Common myeloid progenitor, CD34-positive (primary cell): ENCODE results near the gene PIK3IP1.
A peak's percentile ranks its signal among the peaks of the same experiment; 100 is the strongest.

Experiments
- CTCF ChIA-PET: fragments of 350-600 bp; sonication (Branson Sonifier 250); formaldehyde crosslinking; loops from one replicate; lab custom pipeline; 2021; ENCODE audit warnings: antibody characterized with exemption; lab: Charles Lee
- POLR2A ChIA-PET: fragments of 350-600 bp; sonication (Branson Sonifier 250); formaldehyde crosslinking; loops from one replicate; lab custom pipeline; 2021; ENCODE audit warnings: antibody characterized with exemption; lab: Charles Lee
- DNase-seq, 3 donors: peaks; one replicate each; pipeline versions ENCODE4 v3.0.0 to v3.0.0-alpha.2; 2013
- H3K27ac ChIP-seq, 2 experiments: 1 replicate in 1 of 2; 2 replicates in 1 of 2; pipeline ENCODE4 v1.7.0; 2013; ENCODE audit warnings: inconsistent platforms in 2 of 2, low read length in 2 of 2, mild to moderate bottlenecking in 2 of 2, low read depth in 1 of 2, moderate library complexity in 1 of 2; ENCODE audit not compliant: severe bottlenecking in 2 of 2, insufficient read depth in 1 of 2, poor library complexity in 1 of 2
- H3K27me3 ChIP-seq, 5 experiments: replicated peaks in 2 of 5; 1 replicate in 3 of 5; 2 replicates in 2 of 5; pipeline versions ENCODE4 v1.6.1 to v1.7.0; 2013; ENCODE audit warnings: low read length in 4 of 5, mild to moderate bottlenecking in 2 of 5, moderate library complexity in 2 of 5, inconsistent platforms in 1 of 5; ENCODE audit not compliant: insufficient read depth in 5 of 5, control insufficient read depth in 4 of 5
- H3K36me3 ChIP-seq, 4 experiments: 1 replicate in 2 of 4; 2 replicates in 2 of 4; pipeline versions ENCODE4 v1.6.1 to v1.7.0; 2013; ENCODE audit warnings: low read length in 3 of 4, control low read depth in 1 of 4, mild to moderate bottlenecking in 1 of 4; ENCODE audit not compliant: control insufficient read depth in 4 of 4, insufficient read depth in 4 of 4
- H3K4me1 ChIP-seq, 4 experiments: 1 replicate in 3 of 4; 2 replicates in 1 of 4; pipeline versions ENCODE4 v1.6.1 to v1.7.1; 2013; ENCODE audit warnings: low read length in 3 of 4, mild to moderate bottlenecking in 3 of 4, control low read depth in 1 of 4, inconsistent platforms in 1 of 4, moderate library complexity in 1 of 4; ENCODE audit not compliant: control insufficient read depth in 4 of 4, insufficient read depth in 4 of 4; ENCODE audit errors: control extremely low read depth in 1 of 4
- H3K4me3 ChIP-seq, 7 experiments: 1 replicate in 4 of 7; 2 replicates in 3 of 7; pipeline versions ENCODE4 v1.5.1 to v1.7.0; 2013; ENCODE audit warnings: mild to moderate bottlenecking in 7 of 7, low read length in 6 of 7, moderate library complexity in 6 of 7, inconsistent platforms in 2 of 7, low read depth in 2 of 7, control low read depth in 1 of 7; ENCODE audit not compliant: insufficient read depth in 4 of 7, control insufficient read depth in 1 of 7; ENCODE audit errors: extremely low read depth in 1 of 7
- H3K9me3 ChIP-seq, 5 experiments: 1 replicate in 4 of 5; 2 replicates in 1 of 5; pipeline versions ENCODE4 v1.6.1 to v1.7.1; 2013; ENCODE audit warnings: low read length in 4 of 5, mild to moderate bottlenecking in 2 of 5, inconsistent platforms in 1 of 5, low read depth in 1 of 5, moderate library complexity in 1 of 5; ENCODE audit not compliant: control insufficient read depth in 4 of 5, insufficient read depth in 2 of 5; ENCODE audit errors: control extremely low read depth in 1 of 5
- WGBS: methylation state at CpG from one replicate; pipeline ENCODE4 v1.1.5; 2013; ENCODE audit not compliant: insufficient coverage; 5-methylcytosine and 5-hydroxymethylcytosine counted together

PIK3IP1 gene

DNA sequence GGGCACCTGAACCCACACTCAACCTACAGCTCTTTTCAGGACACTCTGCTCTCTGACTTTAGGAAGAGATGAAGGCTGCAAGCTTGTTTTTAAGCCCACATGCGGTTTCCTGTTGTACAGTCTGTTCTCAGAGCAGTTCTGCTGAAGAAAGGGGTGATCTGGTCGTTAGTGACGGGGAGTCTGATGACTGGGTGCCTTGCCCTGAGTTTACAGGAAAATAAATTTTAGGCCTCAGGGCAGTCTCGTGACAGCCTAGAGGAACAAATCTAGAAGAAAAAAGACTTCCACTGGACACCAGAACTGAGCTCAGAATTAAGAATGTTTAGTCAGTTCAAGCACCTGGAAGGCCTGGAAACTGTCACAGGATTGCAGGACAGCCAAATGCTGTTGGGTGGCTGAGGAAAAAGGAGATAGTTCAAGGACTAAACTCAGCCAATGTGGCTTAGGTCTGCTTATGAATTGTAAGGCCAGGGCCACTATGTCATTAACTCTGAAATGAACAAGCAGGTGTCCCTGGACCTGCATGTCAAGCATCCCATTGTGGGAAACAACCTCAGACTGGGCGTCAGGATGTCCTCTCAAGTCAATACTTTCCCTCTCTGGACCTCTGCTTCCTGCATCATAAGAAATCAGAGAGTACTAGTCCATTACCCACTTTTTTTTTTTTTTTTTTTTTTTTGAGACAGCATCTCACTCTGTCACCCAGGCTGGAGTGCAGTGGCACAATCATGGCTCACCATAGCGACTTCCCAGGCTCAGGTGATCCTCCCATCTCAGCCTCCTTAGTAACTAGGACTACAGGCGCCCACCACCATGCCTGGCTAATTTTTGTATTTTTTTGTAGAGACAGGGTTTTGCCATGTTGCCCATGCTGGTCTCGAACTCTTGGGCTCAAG, 5.7 kb downstream of the PIK3IP1 start:
- Histone ChIP-seq H3K9me3 (no peaks in the 10 kb centered on the region), H3K36me3 (peaks cover 6 to 62% (median 28%) of the 10 kb centered on the region in 4 experiments), H3K4me1 (peaks cover 19 to 81% (median 70%) of the 10 kb centered on the region in 4 experiments), H3K27ac (peak overlapping the region; percentile 28 to 73), H3K27me3 (no peaks in the 10 kb centered on the region), H3K4me3 (peak overlapping the region in 3 of 7 experiments; percentile 10 to 50 (median 12))
- WGBS: 29% methylated on average over 7 of the region's 8 CpGs
- DNase-seq: peak in 2 of 3 donors; percentile 67 to 77
- ChIA-PET POLR2A (no interaction called here), CTCF (interaction anchor here (1.2 to 5.4 kb wide), 4 partner anchors 14 to 74 kb away, joined by 3 to 38 read pairs (median 10); partner anchors contain the start of gene LIMK2)

DNA sequence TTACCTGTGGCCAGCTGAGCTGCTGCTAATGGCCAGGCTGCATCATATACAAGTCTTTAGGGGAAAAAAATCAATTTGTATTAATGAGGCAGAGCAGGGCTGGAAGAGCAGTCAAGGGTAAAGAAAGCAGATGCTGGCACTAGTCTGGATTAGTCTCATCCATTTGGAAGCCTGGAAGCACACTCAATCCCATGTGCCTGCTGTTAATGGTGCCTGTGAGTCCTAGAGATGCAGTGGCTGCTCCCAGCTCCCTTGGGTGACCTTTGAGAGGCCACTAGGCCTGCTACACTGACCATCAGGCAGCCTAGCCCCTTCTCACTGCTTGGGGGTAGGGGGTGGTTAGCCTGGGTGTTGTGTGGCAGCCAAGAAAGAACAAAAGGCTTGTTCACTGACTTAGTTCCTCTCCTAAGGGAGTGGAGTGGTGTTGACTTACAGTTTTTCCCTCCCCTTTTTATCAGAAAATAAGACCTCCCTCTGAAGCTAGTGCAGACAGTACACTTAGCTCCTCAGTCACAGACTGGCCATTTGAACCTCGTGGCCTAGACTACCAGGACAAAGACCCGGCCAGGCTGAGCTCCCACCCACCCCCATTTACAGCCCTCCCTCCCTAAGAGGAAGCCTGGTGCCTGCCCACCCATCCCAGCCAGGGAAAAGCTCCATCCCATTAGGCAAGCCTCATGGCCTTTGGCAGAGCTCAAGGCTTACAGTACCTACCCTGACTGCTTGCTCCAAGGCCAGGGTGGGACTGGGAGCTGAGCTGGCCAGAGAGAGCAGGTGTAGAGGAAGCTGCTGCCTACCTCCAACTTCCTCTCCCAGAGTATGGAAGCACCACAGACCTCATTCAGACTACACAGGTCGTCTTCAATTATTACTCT, 7.8 kb downstream of the PIK3IP1 start:
- H3K27ac ChIP-seq: peak overlapping the region; percentile 42 to 70
- ChIA-PET POLR2A (no interaction called here), CTCF (interaction anchor here (1.0 to 5.4 kb wide), 4 partner anchors 11 to 28 kb away, joined by 3 to 38 read pairs (median 10); no protein-coding TSS in a partner anchor)
- H3K9me3 ChIP-seq: no peaks in the 10 kb centered on the region
- H3K36me3 ChIP-seq: peaks cover 6 to 78% (median 43%) of the 10 kb centered on the region in 4 experiments
- no peak overlapping the region for H3K4me3 ChIP-seq
- H3K4me1 ChIP-seq: peaks cover 19 to 61% (median 53%) of the 10 kb centered on the region in 4 experiments
- no peaks in the 10 kb centered on the region for H3K27me3 ChIP-seq
- WGBS: 10% methylated on average over 1 of the region's 3 CpGs
- peak in 1 of 3 donors; percentile 7 for DNase-seq

DNA sequence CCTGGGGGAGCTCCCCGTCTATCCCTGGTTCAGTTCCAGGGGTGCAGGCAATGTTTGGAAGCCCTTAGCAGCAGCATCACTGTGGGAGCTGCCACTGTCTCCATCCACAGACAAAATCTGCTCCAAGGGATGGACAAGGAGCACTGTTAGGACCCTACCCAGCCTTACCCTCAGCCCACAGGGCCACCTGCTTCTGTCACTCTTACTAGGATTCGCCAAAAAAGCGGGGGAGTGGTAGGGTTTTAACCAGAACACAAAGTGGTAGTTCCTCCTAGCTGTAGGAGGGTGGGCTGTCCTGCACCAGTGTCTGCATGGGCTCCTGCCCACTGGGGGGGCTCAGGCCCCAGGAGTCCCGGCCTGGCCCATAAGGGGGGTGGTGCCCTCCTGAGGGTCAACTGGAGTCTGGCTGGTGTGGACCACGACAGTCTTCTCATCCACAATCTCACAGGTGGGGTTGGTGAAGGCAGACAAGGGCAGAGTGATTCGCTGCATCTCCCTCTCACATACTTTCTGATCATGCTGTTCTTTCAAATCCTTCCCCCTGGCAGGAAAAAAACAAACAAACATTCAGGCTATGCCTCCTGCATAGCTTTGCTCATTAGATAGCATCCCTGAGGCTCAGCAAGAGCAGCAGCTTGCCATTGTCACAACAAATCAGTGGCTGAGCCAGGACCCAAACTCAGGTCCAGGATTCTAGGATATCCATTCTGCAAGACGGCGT, 9.4 kb downstream of the PIK3IP1 start:
- POLR2A ChIA-PET: no interaction called here
- Histone ChIP-seq H3K4me1 (peaks cover 11 to 45% (median 38%) of the 10 kb centered on the region in 4 experiments), H3K27me3 (no peaks in the 10 kb centered on the region), H3K27ac (no peak overlapping the region), H3K4me3 (no peak overlapping the region), H3K36me3 (peaks cover 4 to 83% (median 56%) of the 10 kb centered on the region in 4 experiments), H3K9me3 (no peaks in the 10 kb centered on the region)
- CTCF ChIA-PET: interaction anchor here (0.6 to 5.4 kb wide), 7 partner anchors 10 to 289 kb away, joined by 3 to 38 read pairs (median 5); partner anchors contain the start of gene LIMK2
- 98% methylated on average over 7 of the region's 8 CpGs for WGBS
- no peak for DNase-seq

DNA sequence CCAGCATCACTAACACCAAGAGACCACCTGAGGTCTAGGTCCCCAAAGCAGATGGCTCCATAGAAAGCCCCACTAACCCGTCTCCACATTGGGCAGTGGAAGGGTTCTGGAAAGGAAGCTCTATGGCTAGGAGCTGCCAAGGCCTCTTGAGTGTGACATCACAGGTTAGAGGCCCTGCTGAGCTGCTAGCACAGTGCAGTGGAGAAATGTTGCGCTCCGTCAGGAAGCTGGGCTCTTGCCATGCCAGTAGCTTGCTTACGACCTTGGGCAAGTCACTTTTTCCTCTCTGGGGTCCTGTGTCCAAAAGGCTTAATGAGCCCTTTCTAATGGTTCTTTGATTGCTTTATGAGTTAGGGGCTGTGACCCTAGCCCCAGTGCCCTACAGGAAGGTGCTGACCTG, 10.6 kb downstream of the PIK3IP1 start:
- no peak overlapping the region for H3K4me3 ChIP-seq
- ChIA-PET POLR2A (interaction anchor here (1.6 kb wide), 1 partner anchor 9 kb away, joined by 8 read pairs; no protein-coding TSS in a partner anchor), CTCF (interaction anchor here (0.8 to 5.4 kb wide), 8 partner anchors 9 to 116 kb away, joined by 3 to 38 read pairs (median 4); partner anchors contain the start of genes LIMK2 and PIK3IP1)
- peaks cover 4 to 90% (median 60%) of the 10 kb centered on the region in 4 experiments for H3K36me3 ChIP-seq
- peak overlapping the region in 1 of 2 experiments; percentile 19 for H3K27ac ChIP-seq
- WGBS: 100% methylated on average over 3 of the region's 4 CpGs
- no peaks in the 10 kb centered on the region for H3K9me3 ChIP-seq
- DNase-seq: no peak
- H3K27me3 ChIP-seq: no peaks in the 10 kb centered on the region
- peaks cover 9 to 33% (median 27%) of the 10 kb centered on the region in 4 experiments for H3K4me1 ChIP-seq

DNA sequence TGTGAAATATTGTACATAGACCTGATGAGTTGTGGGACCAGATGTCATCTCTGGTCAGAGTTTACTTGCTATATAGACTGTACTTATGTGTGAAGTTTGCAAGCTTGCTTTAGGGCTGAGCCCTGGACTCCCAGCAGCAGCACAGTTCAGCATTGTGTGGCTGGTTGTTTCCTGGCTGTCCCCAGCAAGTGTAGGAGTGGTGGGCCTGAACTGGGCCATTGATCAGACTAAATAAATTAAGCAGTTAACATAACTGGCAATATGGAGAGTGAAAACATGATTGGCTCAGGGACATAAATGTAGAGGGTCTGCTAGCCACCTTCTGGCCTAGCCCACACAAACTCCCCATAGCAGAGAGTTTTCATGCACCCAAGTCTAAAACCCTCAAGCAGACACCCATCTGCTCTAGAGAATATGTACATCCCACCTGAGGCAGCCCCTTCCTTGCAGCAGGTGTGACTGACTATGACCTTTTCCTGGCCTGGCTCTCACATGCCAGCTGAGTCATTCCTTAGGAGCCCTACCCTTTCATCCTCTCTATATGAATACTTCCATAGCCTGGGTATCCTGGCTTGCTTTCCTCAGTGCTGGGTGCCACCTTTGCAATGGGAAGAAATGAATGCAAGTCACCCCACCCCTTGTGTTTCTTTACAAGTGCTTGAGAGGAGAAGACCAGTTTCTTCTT, 12.3 kb downstream of the PIK3IP1 start:
- peak overlapping the region in 1 of 2 experiments; percentile 8 for H3K27ac ChIP-seq
- POLR2A ChIA-PET: interaction anchor here (0.7 kb wide), 1 partner anchor 13 kb away, joined by 3 read pairs; the partner anchor contains the start of gene PIK3IP1
- no peak for DNase-seq
- H3K4me3 ChIP-seq: no peak overlapping the region
- H3K27me3 ChIP-seq: no peaks in the 10 kb centered on the region
- H3K9me3 ChIP-seq: no peaks in the 10 kb centered on the region
- H3K4me1 ChIP-seq: peaks cover 3 to 16% (median 11%) of the 10 kb centered on the region in 4 experiments
- CTCF ChIA-PET: interaction anchor here (0.8 to 1.7 kb wide), 2 partner anchors 9 to 69 kb away, joined by 4 to 5 read pairs; no protein-coding TSS in a partner anchor
- peaks cover 4 to 95% (median 67%) of the 10 kb centered on the region in 4 experiments for H3K36me3 ChIP-seq

DNA sequence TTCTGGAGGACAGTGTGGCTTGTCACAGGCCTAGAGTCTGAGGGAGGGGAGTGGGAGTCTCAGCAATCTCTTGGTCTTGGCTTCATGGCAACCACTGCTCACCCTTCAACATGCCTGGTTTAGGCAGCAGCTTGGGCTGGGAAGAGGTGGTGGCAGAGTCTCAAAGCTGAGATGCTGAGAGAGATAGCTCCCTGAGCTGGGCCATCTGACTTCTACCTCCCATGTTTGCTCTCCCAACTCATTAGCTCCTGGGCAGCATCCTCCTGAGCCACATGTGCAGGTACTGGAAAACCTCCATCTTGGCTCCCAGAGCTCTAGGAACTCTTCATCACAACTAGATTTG, 13.0 kb downstream of the PIK3IP1 start:
- Histone ChIP-seq H3K4me3 (no peak overlapping the region), H3K4me1 (peaks cover 1 to 9% (median 4%) of the 10 kb centered on the region in 4 experiments), H3K27ac (no peak overlapping the region), H3K27me3 (no peaks in the 10 kb centered on the region), H3K36me3 (peaks cover 4 to 94% (median 69%) of the 10 kb centered on the region in 4 experiments), H3K9me3 (no peaks in the 10 kb centered on the region)
- ChIA-PET CTCF (interaction anchor here (0.8 to 1.7 kb wide), 2 partner anchors 10 to 68 kb away, joined by 4 to 5 read pairs; no protein-coding TSS in a partner anchor), POLR2A (interaction anchor here (0.7 kb wide), 1 partner anchor 13 kb away, joined by 3 read pairs; the partner anchor contains the start of gene PIK3IP1)
- no peak for DNase-seq
